Lower leg skin (tissue), 3 donors: ENCODE data around the gene ERF.

Experiments
- CTCF ChIP-seq, 3 donors: fragments of 450-650 bp; IDR thresholded peaks; one replicate each; pipeline ENCODE4 v1.5.1; 2016; ENCODE audit warnings: antibody characterized with exemption in 3 of 3, mild to moderate bottlenecking in 3 of 3, moderate library complexity in 2 of 3
- POLR2A ChIP-seq, 2 donors: fragments of 450-650 bp; IDR thresholded peaks; one replicate each; pipeline ENCODE4 v1.6.1; 2016 to 2017; ENCODE audit warnings: antibody characterized with exemption in 2 of 2, mild to moderate bottlenecking in 1 of 2, moderate library complexity in 1 of 2

- TF ChIP-seq POLR2A (IDR thresholded peaks at IDR 0.05) (no peak), CTCF (IDR thresholded peaks at IDR 0.05) (no peak)
These were observed 9.7 kb downstream of the ERF start for GRCh38 chr19:42245231-42245630.
